Activated T-helper 1 cell treated with anti-CD3 and anti-CD28 coated beads, Interleukin-12 subunit alpha, Interleukin-12 subunit beta, Interleukin-2, Interleukin-4 antibody, amounts not matched to agents 30 ng/mL and 10 ng/mL and 1 ng/mL, durations not matched to agents 14 hours and 24 hours and 36 hours (primary cell): ENCODE data around the gene PLD3. TPM values are rescaled to one million over a fixed set of nuclear protein-coding genes. Genes with fewer than 3 reads are reported as not detected.

Source experiments
- DNase-seq: peaks from one replicate; pipeline ENCODE4 v3.0.0; 2021; ENCODE audit warnings: low spot score
- H3K27ac Mint-ChIP-seq: one replicate; pipeline ENCODE4 v1.8.0; 2021; ENCODE audit warnings: mild to moderate bottlenecking, mixed read lengths
- H3K27me3 Mint-ChIP-seq: one replicate; pipeline ENCODE4 v1.8.0; 2022; ENCODE audit warnings: mild to moderate bottlenecking, moderate library complexity, mixed read lengths; ENCODE audit not compliant: insufficient read depth
- H3K36me3 Mint-ChIP-seq: one replicate; pipeline ENCODE4 v1.8.0; 2021; ENCODE audit warnings: low read depth, mixed read lengths
- H3K4me1 Mint-ChIP-seq: one replicate; pipeline ENCODE4 v1.8.0; 2021; ENCODE audit warnings: low read depth, mixed read lengths
- H3K4me3 Mint-ChIP-seq: one replicate; pipeline ENCODE4 v1.8.0; 2021; ENCODE audit warnings: mild to moderate bottlenecking, moderate library complexity, mixed read lengths
- H3K9me3 Mint-ChIP-seq: one replicate; pipeline ENCODE4 v1.8.0; 2021; ENCODE audit warnings: mixed read lengths
- intact Hi-C: fragments of 100-400 bp; cut with micrococcal nuclease; formaldehyde crosslinking; loops from one replicate; pipeline ENCODE4 v1.15.1; 2024
- total RNA-seq: library from RNA; stranded (reverse); gene quantifications from 2 replicates; pipeline ENCODE4 v1.2.3, GENCODE V29; 2022

PLD3 gene
- total RNA-seq, 1 donor from 2014 or later = 45.3 TPM

GRCh38 chr19:40419066-40419612 lies 70.6 kb downstream of the PLD3 start:
- Mint-ChIP-seq H3K27ac (no peak overlapping the region), H3K9me3 (no peaks in the 10 kb centered on the region), H3K4me3 (peak overlapping the region; percentile 27), H3K27me3 (no peaks in the 10 kb centered on the region), H3K36me3 (peaks cover 10% of the 10 kb centered on the region), H3K4me1 (peaks cover 26% of the 10 kb centered on the region)
- intact Hi-C loops = no loop called here
- DNase-seq = no peak

GRCh38 chr19:40419780-40420179 lies 71.3 kb downstream of the PLD3 start:
- peaks cover 26% of the 10 kb centered on the region for H3K4me1 Mint-ChIP-seq
- intact Hi-C loops = no loop called here
- H3K9me3 Mint-ChIP-seq = no peaks in the 10 kb centered on the region
- H3K4me3 Mint-ChIP-seq = peak overlapping the region; percentile 77
- peak overlapping the region; percentile 71 for H3K27ac Mint-ChIP-seq
- no peaks in the 10 kb centered on the region for H3K27me3 Mint-ChIP-seq
- no peak for DNase-seq
- peaks cover 10% of the 10 kb centered on the region for H3K36me3 Mint-ChIP-seq

GRCh38 chr19:40420451-40420765 lies 71.9 kb downstream of the PLD3 start:
- DNase-seq = no peak
- intact Hi-C loops = no loop called here
- peaks cover 10% of the 10 kb centered on the region for H3K36me3 Mint-ChIP-seq
- peak overlapping the region; percentile 90 for H3K27ac Mint-ChIP-seq
- H3K27me3 Mint-ChIP-seq = no peaks in the 10 kb centered on the region
- H3K9me3 Mint-ChIP-seq = no peaks in the 10 kb centered on the region
- peaks cover 26% of the 10 kb centered on the region for H3K4me1 Mint-ChIP-seq
- peak overlapping the region; percentile 82 for H3K4me3 Mint-ChIP-seq

- Mint-ChIP-seq H3K27me3 (no peaks in the 10 kb centered on the region), H3K36me3 (peaks cover 11% of the 10 kb centered on the region), H3K4me1 (peaks cover 20% of the 10 kb centered on the region), H3K9me3 (no peaks in the 10 kb centered on the region), H3K4me3 (peak overlapping the region; percentile 82), H3K27ac (peak overlapping the region; percentile 90)
- intact Hi-C loops = loop anchor here (1.0 kb wide), 4 partner anchors 18 to 73 kb away; partner anchors contain the start of genes BLVRB, C19orf47 and PLD3
- peak; percentile 72 for DNase-seq
Observed at GRCh38 chr19:40420766-40421765, 72.6 kb downstream of the PLD3 start.

GRCh38 chr19:40421993-40422747 lies 73.7 kb downstream of the PLD3 start:
- Mint-ChIP-seq H3K27ac (peak overlapping the region; percentile 74), H3K27me3 (peaks cover under 1% of the 10 kb centered on the region), H3K4me3 (peak overlapping the region; percentile 82), H3K4me1 (peaks cover 13% of the 10 kb centered on the region), H3K36me3 (peaks cover 11% of the 10 kb centered on the region), H3K9me3 (no peaks in the 10 kb centered on the region)
- intact Hi-C loops = loop anchor here (1.0 kb wide), 4 partner anchors 19 to 74 kb away; partner anchors contain the start of genes BLVRB, C19orf47 and PLD3
- no peak for DNase-seq

GRCh38 chr19:40422748-40423566 lies 74.5 kb downstream of the PLD3 start:
- Mint-ChIP-seq H3K4me1 (peaks cover 12% of the 10 kb centered on the region), H3K36me3 (peaks cover 11% of the 10 kb centered on the region), H3K9me3 (no peaks in the 10 kb centered on the region), H3K4me3 (peak overlapping the region; percentile 82), H3K27ac (peak overlapping the region; percentile 74), H3K27me3 (peaks cover 2% of the 10 kb centered on the region)
- intact Hi-C loops = no loop called here
- DNase-seq = no peak

- H3K36me3 Mint-ChIP-seq = peaks cover 11% of the 10 kb centered on the region
- H3K9me3 Mint-ChIP-seq = no peaks in the 10 kb centered on the region
- H3K27ac Mint-ChIP-seq = no peak overlapping the region
- DNase-seq = no peak
- peak overlapping the region; percentile 56 for H3K4me3 Mint-ChIP-seq
- intact Hi-C loops = no loop called here
- H3K4me1 Mint-ChIP-seq = peaks cover 12% of the 10 kb centered on the region
- H3K27me3 Mint-ChIP-seq = peaks cover 2% of the 10 kb centered on the region
Observed at GRCh38 chr19:40423938-40424337, 75.4 kb downstream of the PLD3 start.

GRCh38 chr19:40424637-40425449 lies 76.3 kb downstream of the PLD3 start:
- intact Hi-C loops = loop anchor here (1.0 kb wide), 1 partner anchor 21 kb away; no protein-coding TSS in a partner anchor
- DNase-seq = no peak
- peak overlapping the region; percentile 93 for H3K4me3 Mint-ChIP-seq
- H3K27me3 Mint-ChIP-seq = peaks cover 2% of the 10 kb centered on the region
- H3K27ac Mint-ChIP-seq = peak overlapping the region; percentile 88
- peaks cover 11% of the 10 kb centered on the region for H3K36me3 Mint-ChIP-seq
- H3K9me3 Mint-ChIP-seq = no peaks in the 10 kb centered on the region
- peaks cover 8% of the 10 kb centered on the region for H3K4me1 Mint-ChIP-seq

- H3K36me3 Mint-ChIP-seq = peaks cover 9% of the 10 kb centered on the region
- H3K27ac Mint-ChIP-seq = peak within 1 kb of the TSS; percentile 99
- H3K9me3 Mint-ChIP-seq = no peaks in the 10 kb centered on the region
- peaks cover 2% of the 10 kb centered on the region for H3K27me3 Mint-ChIP-seq
- peaks cover 7% of the 10 kb centered on the region for H3K4me1 Mint-ChIP-seq
- DNase-seq = peak; percentile 100
- intact Hi-C loops = loop anchor here (1.0 to 2.0 kb wide), 8 partner anchors 9 to 353 kb away; partner anchors contain the start of genes AKT2, BLVRB, C19orf47 and PLD3
- H3K4me3 Mint-ChIP-seq = peak within 1 kb of the TSS; percentile 93
Observed at GRCh38 chr19:40425450-40426287, 77.2 kb downstream of the PLD3 start, which contains the start of gene SERTAD1. Gene SERTAD1 (minus strand): TSS chr19:40425992. CDS start chr19:40423546, 2,446 bp downstream.
